Caki2 (cell line): ENCODE results near the gene RELA. TPM values are rescaled to one million over a fixed set of nuclear protein-coding genes. Genes with fewer than 3 reads are reported as not detected.
"Not testable (repeated sequence)": the region's sequence is repeated elsewhere in the genome, so short reads cannot be mapped to it uniquely, and the experiment has no call there.

Source experiments
- DNase-seq: peaks from one replicate; pipeline ENCODE4 v3.0.0-alpha.2; 2015; ENCODE audit warnings: low read depth
- in situ Hi-C: cut with HindIII; loops from 2 replicates; pipeline ENCODE4 v1.10.0; 2016; ENCODE audit warnings: low sequenced_read_pairs, low pct_unique_long_range_greater_than_20kb, mixed read lengths
- total RNA-seq: library from RNA; depleted of rRNA; stranded (reverse); fragments of >200 nt; shearing (Covaris generic); gene quantifications from 2 replicates; pipeline ENCODE4 v1.2.3, GENCODE V29; 2014; ENCODE audit warnings: low replicate concordance

The RELA gene
- total RNA-seq, 1 experiment from 2014 or later = 49.7 TPM

- in situ Hi-C loops = no loop called here
- no peak for DNase-seq
These were observed 17.6 kb upstream of the RELA start for GRCh38 chr11:65680192-65680743.

GRCh38 chr11:65672982-65673381 lies 10.3 kb upstream of the RELA start:
- in situ Hi-C loops = no loop called here
- DNase-seq = no peak

GRCh38 chr11:65672180-65672860 lies 9.6 kb upstream of the RELA start:
- in situ Hi-C loops = no loop called here
- DNase-seq = no peak

- DNase-seq = peak; percentile 32
- in situ Hi-C loops = no loop called here
These were observed 1.0 kb upstream of the RELA start for GRCh38 chr11:65663639-65664200.

- no peak for DNase-seq
- in situ Hi-C loops = no loop called here
These were observed 393 bp downstream of the RELA start for GRCh38 chr11:65662247-65662798.

GRCh38 chr11:65661599-65662246 lies 993 bp downstream of the RELA start:
- in situ Hi-C loops = no loop called here
- no peak for DNase-seq

- DNase-seq, in situ Hi-C loops: not testable (repeated sequence)
These were observed 1.8 kb downstream of the RELA start for GRCh38 chr11:65660908-65661307.

- in situ Hi-C loops = no loop called here
These were observed 2.7 kb downstream of the RELA start for GRCh38 chr11:65660038-65660437.

GRCh38 chr11:65658174-65659021 lies 4.3 kb downstream of the RELA start:
- no peak for DNase-seq

More at GRCh38 chr11:65660038-65660437, 2.7 kb downstream of the RELA start:
- no peak for DNase-seq

GRCh38 chr11:65657426-65657825 lies 5.3 kb downstream of the RELA start:
- in situ Hi-C loops = no loop called here
- no peak for DNase-seq

More at GRCh38 chr11:65658174-65659021, 4.3 kb downstream of the RELA start:
- in situ Hi-C loops = no loop called here

- in situ Hi-C loops = no loop called here
- DNase-seq = no peak
These were observed 7.0 kb downstream of the RELA start for GRCh38 chr11:65655570-65656332.

- in situ Hi-C loops = no loop called here
- DNase-seq = no peak
These were observed 8.1 kb downstream of the RELA start for GRCh38 chr11:65654375-65655349.

GRCh38 chr11:65653229-65654225 lies 9.2 kb downstream of the RELA start:
- in situ Hi-C loops = no loop called here
- DNase-seq = no peak

- DNase-seq = peak; percentile 85
- in situ Hi-C loops = no loop called here
These were observed 10.0 kb downstream of the RELA start for GRCh38 chr11:65652511-65653228.
